SK-MEL-5 (cell line): ENCODE results near the gene UQCC2. TPM values are rescaled to one million over a fixed set of nuclear protein-coding genes. Genes with fewer than 3 reads are reported as not detected.

ENCODE experiments used
- DNase-seq: peaks from one replicate; pipeline ENCODE4 v3.0.0-alpha.2; 2016; ENCODE audit warnings: low read depth, low spot score
- in situ Hi-C: cut with HindIII; loops from 2 replicates; pipeline ENCODE4 v1.10.0; 2016; ENCODE audit warnings: low sequenced_read_pairs, high pct_unique_total_duplicates, low pct_unique_long_range_greater_than_20kb
- total RNA-seq: library from RNA; depleted of rRNA; stranded (reverse); fragments of >200 nt; shearing (Covaris generic); gene quantifications from 2 replicates; pipeline ENCODE4 v1.2.3, GENCODE V29; 2014

The UQCC2 gene
- total RNA-seq, 1 experiment from 2014 or later, result 40.1 TPM

GRCh38 chr6:33731035-33731434, 19.5 kb upstream of the UQCC2 start:
- no peak for DNase-seq

GRCh38 chr6:33730611-33731010, 19.1 kb upstream of the UQCC2 start:
- DNase-seq, result no peak
- in situ Hi-C loops, result no loop called here

More at GRCh38 chr6:33731035-33731434, 19.5 kb upstream of the UQCC2 start:
- in situ Hi-C loops, result no loop called here

DNA sequence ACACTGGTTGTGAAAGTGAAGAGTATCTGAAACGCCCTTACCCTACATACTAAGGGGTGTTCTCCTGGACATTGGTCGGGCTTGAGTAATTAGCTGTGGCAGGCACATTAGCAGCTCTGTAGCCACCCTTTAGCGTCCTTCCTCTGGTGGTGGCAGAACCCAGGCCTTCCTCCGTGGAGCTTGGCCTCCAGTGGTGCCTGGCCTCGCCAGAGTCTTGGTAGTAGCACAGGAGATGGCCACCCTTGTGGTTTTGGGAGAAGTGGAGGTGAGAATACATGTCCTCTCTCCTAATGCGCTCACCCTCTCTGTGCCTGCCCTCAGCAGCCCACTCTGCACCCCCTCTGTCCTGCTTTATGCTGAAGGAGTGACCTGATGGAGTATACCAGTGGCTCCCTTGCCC, 17.6 kb upstream of the UQCC2 start:
- DNase-seq, result no peak
- in situ Hi-C loops, result no loop called here

- in situ Hi-C loops, result no loop called here
- no peak for DNase-seq
Measured at GRCh38 chr6:33728438-33728837, 16.9 kb upstream of the UQCC2 start.

- no peak for DNase-seq
- in situ Hi-C loops, result no loop called here
Measured at GRCh38 chr6:33727932-33728331, 16.4 kb upstream of the UQCC2 start.

DNA sequence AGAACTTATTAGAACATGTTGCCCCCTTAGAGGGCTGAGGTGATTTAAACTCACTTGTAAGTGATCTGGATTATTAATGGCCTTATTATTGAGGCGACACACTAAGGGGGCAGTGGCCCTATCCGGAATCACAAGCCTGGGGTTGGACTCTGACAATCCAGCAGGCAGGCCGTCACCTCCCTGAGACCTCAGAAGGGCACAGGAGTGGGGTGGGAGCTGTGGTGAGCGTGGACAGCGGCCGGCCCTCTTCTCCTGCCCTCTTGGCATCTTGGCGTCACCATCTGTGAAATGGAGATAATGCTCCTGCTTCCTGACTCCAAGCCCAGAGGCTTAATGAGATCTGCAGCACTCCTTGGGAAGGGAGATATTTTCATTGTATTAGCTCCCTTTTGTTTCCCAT, 15.6 kb upstream of the UQCC2 start:
- in situ Hi-C loops, result no loop called here

GRCh38 chr6:33726696-33727095, 15.2 kb upstream of the UQCC2 start:
- no peak for DNase-seq
- in situ Hi-C loops, result no loop called here

More for the DNA sequence above, 15.6 kb upstream of the UQCC2 start:
- DNase-seq, result no peak

DNA sequence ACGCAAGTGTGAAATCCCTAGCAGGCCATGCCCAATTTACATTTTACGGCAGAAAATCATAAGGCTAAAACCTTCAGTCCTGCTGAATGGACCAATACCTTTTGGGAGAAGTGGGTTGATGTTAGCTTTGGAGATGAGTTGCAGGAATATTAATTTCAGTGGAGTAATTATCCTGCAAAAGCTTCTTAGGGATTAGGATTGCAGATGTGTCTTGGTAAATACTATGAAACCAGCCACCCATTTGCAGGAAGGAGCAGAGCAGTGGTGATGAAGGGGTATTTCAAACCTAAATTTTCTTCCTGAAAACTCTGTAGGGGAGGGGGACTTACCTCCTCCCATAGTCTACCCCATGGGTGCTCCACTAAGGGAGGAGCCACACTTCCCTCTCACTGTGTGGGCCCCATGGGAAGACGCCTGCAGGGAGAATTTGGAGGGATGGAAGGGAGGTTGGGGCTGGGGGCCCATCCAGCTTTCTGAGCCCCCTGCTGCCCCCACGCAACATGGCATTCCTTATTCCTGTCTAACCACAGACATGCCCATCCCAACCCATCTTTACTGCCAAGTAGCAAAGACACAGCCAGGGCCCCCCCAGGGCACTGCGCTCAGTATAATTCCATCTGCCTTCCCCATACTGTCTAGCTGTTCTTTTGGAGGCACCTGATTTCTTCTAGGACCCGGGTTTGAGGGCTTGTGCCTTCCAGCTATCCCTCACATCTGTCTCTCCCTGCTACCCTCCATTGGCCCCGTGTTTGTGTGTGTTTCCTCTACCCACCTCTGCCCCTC, 14.6 kb upstream of the UQCC2 start:
- DNase-seq, result no peak
- in situ Hi-C loops, result no loop called here

DNA sequence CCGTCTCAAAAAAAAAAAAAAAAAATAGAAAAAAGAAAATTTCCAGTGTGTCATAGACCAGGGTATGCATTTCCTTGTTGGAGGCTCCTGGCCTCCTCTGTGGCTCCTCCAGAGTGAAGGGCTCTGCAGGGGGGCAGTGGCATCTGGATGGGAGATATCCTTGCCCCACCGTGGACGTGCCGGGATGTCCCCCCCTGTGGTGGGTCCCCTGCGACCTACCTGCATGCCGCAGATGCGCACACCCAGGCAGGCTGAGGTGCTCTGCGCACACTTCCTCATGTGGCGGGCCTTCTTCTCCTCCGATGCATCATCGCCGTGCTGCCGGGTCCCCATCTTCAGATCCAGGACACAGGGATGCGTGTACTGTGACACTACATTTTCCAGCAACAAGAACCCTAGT, 13.7 kb upstream of the UQCC2 start:
- no peak for DNase-seq
- in situ Hi-C loops, result no loop called here

- DNase-seq, result no peak
- in situ Hi-C loops, result no loop called here
Measured at GRCh38 chr6:33724102-33725023, 12.9 kb upstream of the UQCC2 start.

DNA sequence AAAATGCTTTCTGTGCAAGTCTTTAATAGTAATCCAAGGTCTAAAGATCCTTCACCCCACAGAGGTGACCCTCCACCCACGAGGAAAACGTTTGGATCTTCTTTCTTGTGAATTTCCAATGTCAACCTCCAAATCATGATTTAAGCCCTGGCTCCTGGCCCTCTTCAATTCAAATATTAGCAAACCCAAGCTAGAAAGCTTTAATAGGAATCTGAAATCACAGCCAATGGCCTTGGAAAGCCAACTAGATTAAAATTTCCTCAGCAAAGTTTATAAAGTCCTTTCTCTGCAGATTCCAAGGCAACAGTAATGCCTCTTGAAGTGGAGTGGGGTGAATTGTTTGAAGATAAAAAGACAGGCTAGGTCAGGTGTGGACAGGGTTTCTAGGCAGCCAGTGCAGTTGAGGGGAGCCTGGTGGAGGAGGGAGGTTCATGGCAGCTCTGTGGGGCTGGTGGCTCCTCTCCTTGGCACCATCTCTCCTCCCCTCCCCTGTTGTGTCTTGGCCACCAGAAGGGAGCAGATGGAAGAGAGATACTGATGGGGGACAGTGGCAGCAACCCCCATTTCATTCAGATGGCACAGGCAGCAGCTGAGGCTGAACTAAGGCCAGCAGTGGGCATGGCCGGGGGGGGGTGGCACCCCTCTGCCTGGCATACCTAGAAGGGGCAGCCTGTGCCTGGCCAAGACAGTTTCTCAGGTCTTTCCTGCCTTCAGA, 12.0 kb upstream of the UQCC2 start:
- no peak for DNase-seq
- in situ Hi-C loops, result no loop called here

DNA sequence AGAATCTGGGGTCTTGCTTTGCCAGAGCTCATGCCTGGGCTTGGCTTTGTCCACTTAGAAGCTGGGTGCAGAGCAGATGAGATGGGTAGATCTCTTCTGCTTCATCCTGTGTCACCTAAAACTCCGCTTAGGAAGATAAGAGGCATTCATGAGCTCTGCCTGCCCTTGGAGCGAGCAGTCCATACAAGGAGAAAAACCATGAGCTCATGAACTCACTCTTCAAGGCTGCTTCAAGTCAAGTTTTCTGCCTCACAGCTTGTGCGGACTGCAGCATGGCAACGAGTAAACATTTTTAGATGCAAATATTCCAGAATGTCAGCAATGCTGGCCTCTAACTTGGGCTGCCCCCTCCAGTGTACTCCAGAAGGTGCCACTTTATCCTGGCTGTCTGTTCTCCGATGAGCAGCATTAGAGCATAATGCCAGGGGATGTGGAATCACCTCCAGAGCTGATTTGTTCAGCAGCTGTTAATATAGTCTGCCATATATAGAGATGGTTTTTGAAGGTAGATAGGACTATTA, 10.7 kb upstream of the UQCC2 start:
- in situ Hi-C loops, result no loop called here
- no peak for DNase-seq

GRCh38 chr6:33721508-33721907, 10.0 kb upstream of the UQCC2 start:
- in situ Hi-C loops, result no loop called here
- DNase-seq, result no peak

GRCh38 chr6:33720998-33721397, 9.5 kb upstream of the UQCC2 start:
- no peak for DNase-seq
- in situ Hi-C loops, result no loop called here

DNA sequence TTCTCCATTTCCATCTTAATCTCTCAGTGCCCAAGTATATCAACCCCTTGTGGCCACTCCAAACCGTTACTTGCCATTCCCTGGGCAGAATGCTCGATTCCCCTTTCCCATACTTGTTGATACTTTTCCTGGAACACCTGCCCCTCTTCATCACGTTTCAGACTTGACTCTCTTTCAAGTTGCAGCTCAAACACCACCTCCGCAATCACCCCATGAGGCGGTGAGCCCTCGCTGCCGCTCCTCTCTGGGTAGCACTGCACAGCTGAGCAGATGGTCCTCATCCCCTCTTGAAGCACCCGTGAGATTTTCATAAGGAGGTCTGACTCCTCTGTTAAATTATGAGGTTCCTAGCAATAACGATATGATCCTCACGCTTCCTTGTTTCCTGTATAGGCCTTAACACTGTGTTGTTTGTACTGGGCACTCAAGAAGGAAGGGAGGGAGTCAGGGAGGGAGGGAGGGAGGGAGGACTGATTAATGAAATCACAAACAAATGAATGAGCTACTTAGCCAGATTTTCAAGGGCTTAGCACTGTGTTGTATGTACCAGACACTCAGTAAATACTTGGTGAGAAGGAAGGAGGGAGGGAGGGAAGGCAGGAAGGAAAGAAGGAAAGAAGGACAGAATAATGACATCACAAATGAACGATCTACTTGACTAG, 8.0 kb upstream of the UQCC2 start:
- no peak for DNase-seq
- in situ Hi-C loops, result no loop called here

GRCh38 chr6:33718713-33719112, 7.2 kb upstream of the UQCC2 start:
- DNase-seq, result no peak
- in situ Hi-C loops, result no loop called here

DNA sequence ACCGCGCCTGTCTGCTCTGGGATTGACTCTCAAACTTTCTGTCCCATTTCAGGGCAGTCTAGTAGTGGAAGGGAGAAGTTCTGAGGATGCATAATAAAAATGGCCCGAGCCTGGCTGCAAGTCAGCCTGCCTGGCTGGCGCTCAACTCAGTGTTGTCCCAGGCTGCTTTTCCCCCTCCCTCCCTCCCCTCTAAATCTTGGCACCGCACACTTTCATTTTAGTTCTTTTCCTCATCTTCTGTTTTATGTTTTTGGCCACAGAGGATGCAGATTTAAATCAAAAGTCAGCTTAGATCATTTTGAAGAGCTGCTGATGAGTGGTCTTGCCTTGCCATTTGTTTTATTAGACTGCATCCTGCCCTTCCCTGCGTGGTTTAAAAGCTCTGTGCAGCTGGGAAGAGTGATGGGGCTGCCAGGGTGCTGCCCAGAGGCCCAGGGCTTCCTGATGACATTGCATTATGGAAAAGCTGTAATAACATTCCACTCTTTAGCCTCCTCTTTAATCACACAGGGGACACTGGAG, 6.5 kb upstream of the UQCC2 start:
- DNase-seq, result no peak
- in situ Hi-C loops, result no loop called here
